SU-DHL-6 (cell line): ENCODE measurements around the gene CCNL1.

Experiments used
- H2AFZ ChIP-seq: fragments of 200-600 bp; sonication (generic); 2 replicates; pipeline ENCODE4 v1.6.1; 2014; ENCODE audit warnings: low read depth, mild to moderate bottlenecking, moderate library complexity, mixed read lengths, antibody characterized with exemption, low read length; ENCODE audit not compliant: severe bottlenecking
- H3F3A ChIP-seq: fragments of 200-600 bp; shearing (Covaris generic); 2 replicates; pipeline ENCODE4 v1.6.0; 2016; ENCODE audit warnings: antibody characterized with exemption, mild to moderate bottlenecking; ENCODE audit not compliant: insufficient read depth
- H3K27ac ChIP-seq: fragments of 200-600 bp; sonication (generic); 2 replicates; pipeline ENCODE4 v1.5.1; 2016; ENCODE audit warnings: low read depth, mild to moderate bottlenecking, low read length, moderate library complexity, mixed read lengths
- H3K27me3 ChIP-seq: fragments of 200-600 bp; sonication (generic), shearing (Covaris generic); 2 replicates; pipeline ENCODE4 v1.6.0; 2014; ENCODE audit warnings: mild to moderate bottlenecking, low read length
- H3K36me3 ChIP-seq: fragments of 200-600 bp; sonication (generic); 2 replicates; pipeline ENCODE4 v1.6.1; 2014; ENCODE audit warnings: mild to moderate bottlenecking, low read length, mixed read lengths
- H3K4me2 ChIP-seq: fragments of 300-600, 200-600 bp; shearing (Covaris generic), sonication (generic); 2 replicates; pipeline ENCODE4 v1.6.0; 2014; ENCODE audit warnings: low read length, low read depth, mild to moderate bottlenecking; ENCODE audit not compliant: poor library complexity, severe bottlenecking
- H3K4me3 ChIP-seq: fragments of 200-600 bp; sonication (generic); 2 replicates; pipeline ENCODE4 v1.5.1; 2014; ENCODE audit warnings: antibody characterized with exemption, low read length, mild to moderate bottlenecking, mixed read lengths; ENCODE audit not compliant: insufficient read depth, poor library complexity, severe bottlenecking
- H3K79me2 ChIP-seq: fragments of 200-600 bp; sonication (generic); 2 replicates; pipeline ENCODE4 v1.6.1; 2014; ENCODE audit warnings: mild to moderate bottlenecking, low read length, moderate library complexity; ENCODE audit not compliant: insufficient read depth
- H3K9ac ChIP-seq: fragments of 200-600 bp; sonication (generic); 2 replicates; pipeline ENCODE4 v1.7.0; 2014; ENCODE audit warnings: mild to moderate bottlenecking, low read length
- H3K9me2 ChIP-seq: fragments of 200-600 bp; sonication (generic); replicated peaks from 2 replicates; pipeline ENCODE4 v1.6.1; 2014; ENCODE audit warnings: low read length; ENCODE audit not compliant: insufficient read depth
- H3K9me3 ChIP-seq: fragments of 200-600 bp; sonication (generic); 2 replicates; pipeline ENCODE4 v1.6.1; 2014; ENCODE audit warnings: low read length, mixed read lengths; ENCODE audit not compliant: insufficient read depth
- H4K20me1 ChIP-seq: fragments of 200-600 bp; sonication (generic); 2 replicates; pipeline ENCODE4 v1.6.1; 2014; ENCODE audit warnings: low read depth, mild to moderate bottlenecking, antibody characterized with exemption, low read length, moderate library complexity, mixed read lengths
- EZH2phosphoT487 ChIP-seq: fragments of 200-600 bp; sonication (generic), shearing (Covaris generic); conservative IDR thresholded peaks from 2 replicates; pipeline ENCODE4 v1.6.1; 2018; ENCODE audit warnings: mild to moderate bottlenecking, antibody characterized with exemption, low read length, moderate library complexity, mixed read lengths
- TF ChIP-seq, protein P1 (sequence below): fragments of 200-600 bp; sonication (generic); IDR thresholded peaks from one replicate; pipeline ENCODE4 v1.5.1; 2017; ENCODE audit warnings: antibody characterized with exemption, mild to moderate bottlenecking, low read length, moderate library complexity; ENCODE audit not compliant: insufficient read depth, poor library complexity, severe bottlenecking

The CCNL1 gene

DNA sequence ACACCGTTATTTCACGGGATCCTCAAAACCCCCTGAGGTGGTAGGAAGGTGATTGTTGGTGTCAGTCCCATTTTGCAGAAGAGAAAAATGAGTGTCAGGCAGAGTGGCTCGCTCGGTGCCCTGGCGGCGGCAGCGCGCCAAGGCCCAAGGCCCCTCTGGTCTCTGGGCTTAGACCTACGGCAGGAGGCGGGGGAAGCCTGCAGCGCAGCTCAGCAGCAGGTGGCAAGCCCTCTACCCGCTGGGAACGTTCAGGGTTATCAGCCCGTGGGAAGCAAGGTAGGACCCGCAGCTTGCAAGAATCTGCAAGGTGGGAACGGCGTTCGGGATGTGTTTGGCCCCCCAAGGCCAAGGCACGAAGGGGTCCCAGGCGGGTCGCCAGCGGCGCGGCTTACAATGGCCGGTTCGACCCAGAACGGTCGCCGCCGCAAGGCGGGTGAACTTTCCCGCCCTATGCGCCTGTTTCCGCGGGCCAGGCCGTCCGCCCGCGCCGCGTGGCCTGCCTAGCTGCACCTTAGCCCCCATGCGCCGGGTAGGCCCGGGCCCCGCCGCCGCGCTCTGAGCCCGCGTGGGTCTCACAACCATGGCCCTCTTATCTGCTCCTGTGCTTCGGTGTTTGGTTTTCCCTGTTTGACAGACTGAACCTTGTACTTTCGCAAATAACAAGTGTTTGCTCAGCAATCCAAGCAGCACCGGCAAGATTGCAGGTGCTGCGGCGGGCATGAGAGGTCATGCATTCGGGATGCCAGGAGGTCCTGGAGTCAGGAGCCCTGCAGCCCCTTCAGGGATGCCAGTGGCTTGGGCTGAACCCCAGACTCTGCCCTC lies 39.7 kb downstream of the CCNL1 start:
- Histone ChIP-seq H3F3A (no peaks in the 10 kb centered on the region), H3K9me2 (no peaks in the 10 kb centered on the region), H3K27me3 (no peaks in the 10 kb centered on the region), H3K27ac (no peak overlapping the region), H2AFZ (no peak overlapping the region), H3K9ac (no peak overlapping the region), H3K9me3 (no peaks in the 10 kb centered on the region), H3K4me2 (no peak overlapping the region), H3K79me2 (no peaks in the 10 kb centered on the region), H4K20me1 (no peaks in the 10 kb centered on the region), H3K36me3 (no peaks in the 10 kb centered on the region), H3K4me3 (no peak overlapping the region)
- TF ChIP-seq EZH2phosphoT487 = no peak
- TF ChIP-seq, protein P1, sequence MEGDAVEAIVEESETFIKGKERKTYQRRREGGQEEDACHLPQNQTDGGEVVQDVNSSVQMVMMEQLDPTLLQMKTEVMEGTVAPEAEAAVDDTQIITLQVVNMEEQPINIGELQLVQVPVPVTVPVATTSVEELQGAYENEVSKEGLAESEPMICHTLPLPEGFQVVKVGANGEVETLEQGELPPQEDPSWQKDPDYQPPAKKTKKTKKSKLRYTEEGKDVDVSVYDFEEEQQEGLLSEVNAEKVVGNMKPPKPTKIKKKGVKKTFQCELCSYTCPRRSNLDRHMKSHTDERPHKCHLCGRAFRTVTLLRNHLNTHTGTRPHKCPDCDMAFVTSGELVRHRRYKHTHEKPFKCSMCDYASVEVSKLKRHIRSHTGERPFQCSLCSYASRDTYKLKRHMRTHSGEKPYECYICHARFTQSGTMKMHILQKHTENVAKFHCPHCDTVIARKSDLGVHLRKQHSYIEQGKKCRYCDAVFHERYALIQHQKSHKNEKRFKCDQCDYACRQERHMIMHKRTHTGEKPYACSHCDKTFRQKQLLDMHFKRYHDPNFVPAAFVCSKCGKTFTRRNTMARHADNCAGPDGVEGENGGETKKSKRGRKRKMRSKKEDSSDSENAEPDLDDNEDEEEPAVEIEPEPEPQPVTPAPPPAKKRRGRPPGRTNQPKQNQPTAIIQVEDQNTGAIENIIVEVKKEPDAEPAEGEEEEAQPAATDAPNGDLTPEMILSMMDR = no peak

DNA sequence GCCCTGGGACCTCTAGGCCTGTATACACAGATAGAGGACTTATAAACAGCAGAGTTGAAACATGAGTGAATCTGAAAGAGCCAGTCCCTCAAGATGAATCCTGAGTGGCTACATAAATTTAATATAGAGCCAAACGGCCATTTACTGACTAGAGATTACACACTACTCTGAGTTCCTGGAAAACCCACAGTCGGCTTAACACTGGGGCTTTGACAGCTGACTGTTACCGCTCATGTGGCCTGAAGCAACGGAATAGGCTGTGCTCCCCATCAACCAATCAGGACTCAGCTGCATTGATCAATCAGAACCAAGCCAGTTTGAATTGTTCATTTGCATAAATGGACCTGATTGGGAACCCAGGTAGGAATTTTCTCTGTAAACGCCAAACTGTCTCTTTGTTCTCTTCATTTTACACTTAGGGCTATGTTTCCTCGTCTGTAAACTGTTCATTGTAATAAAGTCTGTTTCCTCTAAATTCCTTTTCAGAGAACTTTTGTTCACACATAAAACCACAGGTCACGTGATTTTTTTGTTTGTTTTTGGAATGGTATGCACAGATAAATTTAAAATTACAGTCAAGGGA lies 40.5 kb downstream of the CCNL1 start:
- H3K9me3 ChIP-seq = no peaks in the 10 kb centered on the region
- H3K27ac ChIP-seq = no peak overlapping the region
- H3K4me3 ChIP-seq = no peak overlapping the region
- H3K4me2 ChIP-seq = no peak overlapping the region
- H3K36me3 ChIP-seq = no peaks in the 10 kb centered on the region
- TF ChIP-seq, protein P1 = no peak
- H2AFZ ChIP-seq = no peak overlapping the region
- no peak overlapping the region for H3K9ac ChIP-seq
- H3K9me2 ChIP-seq = no peaks in the 10 kb centered on the region
- H3K79me2 ChIP-seq = no peaks in the 10 kb centered on the region
- no peaks in the 10 kb centered on the region for H3F3A ChIP-seq
- H4K20me1 ChIP-seq = no peaks in the 10 kb centered on the region
- no peaks in the 10 kb centered on the region for H3K27me3 ChIP-seq

DNA sequence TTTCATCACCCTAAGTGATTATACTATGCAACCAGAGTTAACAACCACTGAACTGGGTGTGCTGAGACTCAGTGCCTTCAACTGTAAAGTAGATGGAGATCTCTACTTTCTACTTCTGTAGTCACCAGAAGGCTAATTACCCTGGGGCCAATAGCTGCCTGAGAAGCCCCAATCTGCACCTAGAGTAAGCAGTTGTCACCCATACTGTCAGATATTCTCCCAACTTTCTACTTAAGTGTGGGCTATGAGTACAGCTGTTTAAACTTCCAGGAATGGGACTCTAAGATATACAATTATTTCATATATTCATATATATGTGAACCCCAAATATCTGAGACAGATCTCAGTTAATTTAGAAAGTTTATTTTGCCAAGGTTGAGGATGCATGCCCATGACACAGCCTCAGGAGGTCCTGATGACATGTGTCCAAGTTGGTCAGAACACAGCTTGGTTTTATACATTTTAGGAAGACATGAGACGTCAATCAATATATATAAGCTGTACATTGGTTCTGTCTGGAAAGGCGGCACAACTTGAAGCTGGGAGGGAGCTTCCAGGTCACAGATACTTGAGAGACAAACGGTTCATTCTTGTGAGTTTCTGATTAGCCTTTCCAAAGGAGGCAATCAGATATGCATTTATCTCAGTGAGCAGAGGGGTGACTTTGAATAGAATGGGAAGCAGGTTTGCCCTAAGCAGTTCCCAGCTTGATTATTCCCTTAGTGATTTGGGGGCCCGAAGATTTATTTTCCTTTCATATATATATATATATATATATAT lies 41.9 kb downstream of the CCNL1 start:
- Histone ChIP-seq H4K20me1 (no peaks in the 10 kb centered on the region), H3K27ac (no peak overlapping the region), H3K36me3 (no peaks in the 10 kb centered on the region), H3K27me3 (no peaks in the 10 kb centered on the region), H3F3A (no peaks in the 10 kb centered on the region), H3K4me3 (no peak overlapping the region), H2AFZ (no peak overlapping the region), H3K9ac (no peak overlapping the region), H3K79me2 (no peaks in the 10 kb centered on the region), H3K9me2 (no peaks in the 10 kb centered on the region), H3K9me3 (no peaks in the 10 kb centered on the region), H3K4me2 (no peak overlapping the region)
- no peak for TF ChIP-seq EZH2phosphoT487
- TF ChIP-seq, protein P1 = no peak
